Suppressor macrophage treated with lipopolysaccharide for 4 hours (primary cell): ENCODE results near the gene IFFO2.
A peak's percentile ranks its signal among the peaks of the same experiment; 100 is the strongest.

Experiments
- DNase-seq: peaks from one replicate; pipeline ENCODE4 v3.0.0-alpha.2; 2020

Gene IFFO2

GRCh38 chr1:18956193-18957135 is at the start of gene IFFO2:
IFFO2 (minus strand) TSS chr1:18956676; CDS start chr1:18956332, 344 bp downstream.
- peak; percentile 98 for DNase-seq

GRCh38 chr1:19006000-19006399 is 49.5 kb upstream of the IFFO2 start:
- no peak for DNase-seq

- no peak for DNase-seq
These were observed 47.2 kb upstream of the IFFO2 start for GRCh38 chr1:19003371-19004290.

- DNase-seq, result no peak
These were observed 43.6 kb upstream of the IFFO2 start for GRCh38 chr1:19000065-19000464.

- no peak for DNase-seq
These were observed 42.9 kb upstream of the IFFO2 start for GRCh38 chr1:18999359-18999758.

GRCh38 chr1:18998016-18998724 is 41.7 kb upstream of the IFFO2 start:
- DNase-seq, result no peak

- no peak for DNase-seq
These were observed 41.0 kb upstream of the IFFO2 start for GRCh38 chr1:18997508-18997907.

- DNase-seq, result no peak
These were observed 40.2 kb upstream of the IFFO2 start for GRCh38 chr1:18996548-18997177.

GRCh38 chr1:18994381-18994780 is 37.9 kb upstream of the IFFO2 start:
- DNase-seq, result no peak

- no peak for DNase-seq
These were observed 36.2 kb upstream of the IFFO2 start for GRCh38 chr1:18992646-18993045.

GRCh38 chr1:18991585-18991984 is 35.1 kb upstream of the IFFO2 start:
- no peak for DNase-seq

- no peak for DNase-seq
These were observed 33.4 kb upstream of the IFFO2 start for GRCh38 chr1:18989896-18990295.

- DNase-seq, result no peak
These were observed 32.8 kb upstream of the IFFO2 start for GRCh38 chr1:18989176-18989799.

- DNase-seq, result no peak
These were observed 24.8 kb upstream of the IFFO2 start for GRCh38 chr1:18981242-18981641.

GRCh38 chr1:18978706-18979105 is 22.2 kb upstream of the IFFO2 start:
- no peak for DNase-seq

GRCh38 chr1:18977428-18977827 is 21.0 kb upstream of the IFFO2 start:
- no peak for DNase-seq

- DNase-seq, result no peak
These were observed 19.6 kb upstream of the IFFO2 start for GRCh38 chr1:18976096-18976495.

- DNase-seq, result no peak
These were observed 18.1 kb upstream of the IFFO2 start for GRCh38 chr1:18974606-18975005.

GRCh38 chr1:18974005-18974404 is 17.5 kb upstream of the IFFO2 start:
- no peak for DNase-seq

GRCh38 chr1:18973446-18973955 is 17.0 kb upstream of the IFFO2 start:
- no peak for DNase-seq

- peak; percentile 60 for DNase-seq
These were observed 16.5 kb upstream of the IFFO2 start for GRCh38 chr1:18972991-18973390.

GRCh38 chr1:18972531-18972930 is 16.1 kb upstream of the IFFO2 start:
- DNase-seq, result peak; percentile 4
